H1 (cell line): ENCODE measurements around the gene BCO2. TPM values are rescaled to one million over a fixed set of nuclear protein-coding genes. Genes with fewer than 3 reads are reported as not detected.

Source experiments
- CTBP2 ChIP-seq: IDR thresholded peaks from 2 replicates; pipeline ENCODE4 v1.7.0; 2011; ENCODE audit warnings: borderline replicate concordance, mild to moderate bottlenecking, moderate library complexity, mixed read lengths, low read length; ENCODE audit not compliant: insufficient read depth, insufficient read length
- FOSL1 ChIP-seq: IDR thresholded peaks from 2 replicates; pipeline ENCODE4 v1.6.1; 2011; ENCODE audit warnings: mild to moderate bottlenecking, low read depth, low read length, moderate library complexity; ENCODE audit not compliant: insufficient read depth
- SP1 ChIP-seq: IDR thresholded peaks from 2 replicates; pipeline ENCODE4 v1.6.1; 2011; ENCODE audit warnings: low read depth, low read length
- polyA plus RNA-seq, 7 experiments: library from polyadenylated mRNA; depleted of rRNA in 3 of 7; stranded (reverse) in 5 of 7; unstranded in 2 of 7; fragments of >200 nt in 5 of 7; fragments of 200-250 nt in 2 of 7; gene quantifications; 1 replicate in 5 of 7; 2 replicates in 1 of 7; 4 replicates in 1 of 7; pipeline versions ENCODE4 v1.2.1 to v1.2.3, GENCODE V29; 2011 to 2013; ENCODE audit warnings: missing spikeins in 2 of 7, mixed read lengths in 2 of 7
- total RNA-seq: library from RNA; stranded (reverse); fragmentation: NEBNext Ultra II Directional; extraction: Animal tissue kit (Norgen Biotek cat#: 25700); gene quantifications from 2 replicates; pipeline ENCODE4 v1.2.1, GENCODE V29; 2021
- TF ChIP-seq, protein P1 (sequence below): IDR thresholded peaks from 2 replicates; pipeline ENCODE4 v1.6.1; 2012; ENCODE audit warnings: low read length, inconsistent platforms

BCO2 gene
- total and polyA plus RNA-seq, 2 of the 8 experiments (the other 6 are each of a cell fraction or from before 2014, with no cell fraction given) = 0.42 to 0.82 TPM

DNA sequence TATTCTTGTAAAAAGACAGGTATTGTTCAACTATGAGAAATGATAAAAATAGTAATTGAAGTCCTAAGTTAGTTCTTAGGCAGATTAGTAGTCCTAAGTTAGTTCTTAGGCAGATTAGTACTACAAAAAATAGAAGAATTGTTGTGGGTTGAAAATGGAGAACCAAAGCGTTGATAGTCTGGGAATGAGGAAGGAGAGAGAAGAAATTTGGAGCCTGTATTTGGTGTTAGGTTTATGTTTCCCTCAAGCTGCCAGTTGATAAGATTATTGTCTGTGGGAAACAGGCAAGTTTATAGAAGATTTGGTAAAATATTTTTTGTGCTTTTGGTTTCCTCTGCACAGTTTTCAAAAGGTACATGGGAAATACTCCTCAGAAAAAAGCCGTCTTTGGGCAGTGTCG is 3.6 kb downstream of the BCO2 start (continued):
- TF ChIP-seq, protein P1, sequence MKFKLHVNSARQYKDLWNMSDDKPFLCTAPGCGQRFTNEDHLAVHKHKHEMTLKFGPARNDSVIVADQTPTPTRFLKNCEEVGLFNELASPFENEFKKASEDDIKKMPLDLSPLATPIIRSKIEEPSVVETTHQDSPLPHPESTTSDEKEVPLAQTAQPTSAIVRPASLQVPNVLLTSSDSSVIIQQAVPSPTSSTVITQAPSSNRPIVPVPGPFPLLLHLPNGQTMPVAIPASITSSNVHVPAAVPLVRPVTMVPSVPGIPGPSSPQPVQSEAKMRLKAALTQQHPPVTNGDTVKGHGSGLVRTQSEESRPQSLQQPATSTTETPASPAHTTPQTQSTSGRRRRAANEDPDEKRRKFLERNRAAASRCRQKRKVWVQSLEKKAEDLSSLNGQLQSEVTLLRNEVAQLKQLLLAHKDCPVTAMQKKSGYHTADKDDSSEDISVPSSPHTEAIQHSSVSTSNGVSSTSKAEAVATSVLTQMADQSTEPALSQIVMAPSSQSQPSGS = no peak
- TF ChIP-seq SP1 = no peak
- no peak for TF ChIP-seq FOSL1
- no peak for TF ChIP-seq CTBP2
- TF ChIP-seq, all 59 proteins: peak for 0
